ENCODE data around the gene MAGI1.

DNA sequence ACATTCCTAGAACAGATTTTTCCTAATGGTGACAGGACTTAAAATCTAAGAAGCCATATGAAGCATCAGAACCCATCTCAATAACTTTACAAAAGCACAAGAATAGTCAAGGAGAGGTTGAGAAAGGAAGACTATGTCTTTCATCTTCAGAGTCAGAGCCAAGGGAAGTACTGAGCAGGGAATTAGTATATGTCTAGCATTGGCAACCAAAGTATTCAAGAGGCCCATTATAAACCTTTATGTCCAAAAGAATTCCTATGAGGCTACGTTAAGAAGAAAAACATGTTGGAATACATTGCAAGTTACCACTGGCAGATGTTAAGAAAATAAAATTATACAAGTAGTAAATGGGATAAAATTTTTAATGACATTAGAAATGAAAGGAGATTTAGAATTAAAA is 150.5 kb downstream of the MAGI1 start:
- TF ChIP-seq, protein P1, sequence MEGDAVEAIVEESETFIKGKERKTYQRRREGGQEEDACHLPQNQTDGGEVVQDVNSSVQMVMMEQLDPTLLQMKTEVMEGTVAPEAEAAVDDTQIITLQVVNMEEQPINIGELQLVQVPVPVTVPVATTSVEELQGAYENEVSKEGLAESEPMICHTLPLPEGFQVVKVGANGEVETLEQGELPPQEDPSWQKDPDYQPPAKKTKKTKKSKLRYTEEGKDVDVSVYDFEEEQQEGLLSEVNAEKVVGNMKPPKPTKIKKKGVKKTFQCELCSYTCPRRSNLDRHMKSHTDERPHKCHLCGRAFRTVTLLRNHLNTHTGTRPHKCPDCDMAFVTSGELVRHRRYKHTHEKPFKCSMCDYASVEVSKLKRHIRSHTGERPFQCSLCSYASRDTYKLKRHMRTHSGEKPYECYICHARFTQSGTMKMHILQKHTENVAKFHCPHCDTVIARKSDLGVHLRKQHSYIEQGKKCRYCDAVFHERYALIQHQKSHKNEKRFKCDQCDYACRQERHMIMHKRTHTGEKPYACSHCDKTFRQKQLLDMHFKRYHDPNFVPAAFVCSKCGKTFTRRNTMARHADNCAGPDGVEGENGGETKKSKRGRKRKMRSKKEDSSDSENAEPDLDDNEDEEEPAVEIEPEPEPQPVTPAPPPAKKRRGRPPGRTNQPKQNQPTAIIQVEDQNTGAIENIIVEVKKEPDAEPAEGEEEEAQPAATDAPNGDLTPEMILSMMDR (IDR thresholded peaks at IDR 0.05), result no peak
- TF ChIP-seq POLR2A (IDR thresholded peaks at IDR 0.05), result no peak

All from lower leg skin (tissue), 3 donors.